Liver (tissue), 3 donors: ENCODE results near the gene GIT2.

Experiments
- CTCF ChIP-seq: fragments of 150-350 bp; IDR thresholded peaks from 2 replicates; pipeline ENCODE4 v1.5.1; 2017; ENCODE audit warnings: improper control_type of control experiment, low read depth, low read length; ENCODE audit not compliant: missing input control
- EGR1 ChIP-seq, 2 donors: IDR thresholded peaks; 2 replicates each; pipeline ENCODE4 v1.6.1; 2016 to 2018; ENCODE audit warnings: antibody characterized with exemption in 2 of 2, low read depth in 2 of 2
- GABPA ChIP-seq, 2 donors: IDR thresholded peaks in 1 of 2; conservative IDR thresholded peaks in 1 of 2; 2 replicates each; pipeline ENCODE4 v1.6.1; 2016; ENCODE audit warnings: antibody characterized with exemption in 2 of 2, mild to moderate bottlenecking in 1 of 2, moderate library complexity in 1 of 2
- HNF4A ChIP-seq, 2 donors: conservative IDR thresholded peaks; 2 replicates each; pipeline ENCODE4 v1.6.1; 2016; ENCODE audit warnings: antibody characterized with exemption in 2 of 2, mild to moderate bottlenecking in 2 of 2
- HNF4G ChIP-seq: IDR thresholded peaks from 2 replicates; pipeline ENCODE4 v1.6.1; 2016; ENCODE audit warnings: antibody characterized with exemption
- JUND ChIP-seq, 2 donors: IDR thresholded peaks; 2 replicates each; pipeline ENCODE4 v1.6.1; 2016; ENCODE audit warnings: antibody characterized with exemption in 2 of 2
- MAX ChIP-seq: IDR thresholded peaks from 2 replicates; pipeline ENCODE4 v1.6.1; 2016; ENCODE audit warnings: antibody characterized with exemption
- NR2F2 ChIP-seq: IDR thresholded peaks from 2 replicates; pipeline ENCODE4 v1.6.1; 2016; ENCODE audit warnings: antibody characterized with exemption
- RAD21 ChIP-seq, 2 donors: IDR thresholded peaks; 2 replicates each; pipeline ENCODE4 v1.6.1; 2016; ENCODE audit warnings: antibody characterized with exemption in 2 of 2, mild to moderate bottlenecking in 2 of 2
- RXRA ChIP-seq, 2 donors: IDR thresholded peaks; 2 replicates each; pipeline ENCODE4 v1.6.1; 2017 to 2018; ENCODE audit warnings: antibody characterized with exemption in 2 of 2, mild to moderate bottlenecking in 1 of 2
- SP1 ChIP-seq: IDR thresholded peaks from 2 replicates; pipeline ENCODE4 v1.6.1; 2018; ENCODE audit warnings: antibody characterized with exemption, mild to moderate bottlenecking
- TAF1 ChIP-seq: conservative IDR thresholded peaks from 2 replicates; pipeline ENCODE4 v1.6.1; 2016; ENCODE audit warnings: antibody characterized with exemption, mild to moderate bottlenecking
- YY1 ChIP-seq: IDR thresholded peaks from 2 replicates; pipeline ENCODE4 v1.6.1; 2016; ENCODE audit warnings: antibody characterized with exemption, mild to moderate bottlenecking
- TF ChIP-seq, protein P1 (sequence below): IDR thresholded peaks from 2 replicates; pipeline ENCODE4 v1.6.1; 2016; ENCODE audit warnings: antibody characterized with exemption, mild to moderate bottlenecking
- donor health status: healthy.
- donor health status: healthy.

DNA sequence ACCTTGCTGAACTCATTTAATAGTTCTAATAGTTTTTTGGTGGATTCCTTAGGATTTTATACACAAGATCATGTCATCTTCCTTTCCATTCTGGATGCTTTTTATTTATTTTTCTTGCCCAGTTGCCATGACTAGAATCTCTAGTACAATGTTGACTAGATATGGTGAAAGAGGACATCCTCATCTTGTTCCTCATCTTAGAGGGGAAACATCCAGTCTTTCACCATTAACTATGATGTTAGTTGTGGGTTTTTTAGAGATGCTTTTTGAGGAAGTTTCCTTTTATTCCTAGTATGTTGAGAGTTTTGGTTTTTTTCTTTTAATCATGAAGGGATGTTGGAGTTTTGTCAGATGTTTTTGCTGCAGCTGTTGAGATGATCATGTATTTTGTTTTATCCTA lies 11.7 kb upstream of the GIT2 start:
- TF ChIP-seq CTCF (no peak), TAF1 (no peak), RAD21 (IDR thresholded peaks at IDR 0.05) (no peak), EGR1 (IDR thresholded peaks at IDR 0.05; ENCODE audit: low read depth in 2 of 2) (no peak), MAX (no peak), SP1 (no peak), GABPA (IDR thresholded peaks at IDR 0.05 in 1 of 2, conservative IDR thresholded peaks at IDR 0.05 in 1 of 2) (no peak), HNF4G (no peak), YY1 (no peak), NR2F2 (no peak), HNF4A (conservative IDR thresholded peaks at IDR 0.05) (no peak), JUND (IDR thresholded peaks at IDR 0.05) (no peak), RXRA (IDR thresholded peaks at IDR 0.05) (no peak)
- TF ChIP-seq, protein P1, sequence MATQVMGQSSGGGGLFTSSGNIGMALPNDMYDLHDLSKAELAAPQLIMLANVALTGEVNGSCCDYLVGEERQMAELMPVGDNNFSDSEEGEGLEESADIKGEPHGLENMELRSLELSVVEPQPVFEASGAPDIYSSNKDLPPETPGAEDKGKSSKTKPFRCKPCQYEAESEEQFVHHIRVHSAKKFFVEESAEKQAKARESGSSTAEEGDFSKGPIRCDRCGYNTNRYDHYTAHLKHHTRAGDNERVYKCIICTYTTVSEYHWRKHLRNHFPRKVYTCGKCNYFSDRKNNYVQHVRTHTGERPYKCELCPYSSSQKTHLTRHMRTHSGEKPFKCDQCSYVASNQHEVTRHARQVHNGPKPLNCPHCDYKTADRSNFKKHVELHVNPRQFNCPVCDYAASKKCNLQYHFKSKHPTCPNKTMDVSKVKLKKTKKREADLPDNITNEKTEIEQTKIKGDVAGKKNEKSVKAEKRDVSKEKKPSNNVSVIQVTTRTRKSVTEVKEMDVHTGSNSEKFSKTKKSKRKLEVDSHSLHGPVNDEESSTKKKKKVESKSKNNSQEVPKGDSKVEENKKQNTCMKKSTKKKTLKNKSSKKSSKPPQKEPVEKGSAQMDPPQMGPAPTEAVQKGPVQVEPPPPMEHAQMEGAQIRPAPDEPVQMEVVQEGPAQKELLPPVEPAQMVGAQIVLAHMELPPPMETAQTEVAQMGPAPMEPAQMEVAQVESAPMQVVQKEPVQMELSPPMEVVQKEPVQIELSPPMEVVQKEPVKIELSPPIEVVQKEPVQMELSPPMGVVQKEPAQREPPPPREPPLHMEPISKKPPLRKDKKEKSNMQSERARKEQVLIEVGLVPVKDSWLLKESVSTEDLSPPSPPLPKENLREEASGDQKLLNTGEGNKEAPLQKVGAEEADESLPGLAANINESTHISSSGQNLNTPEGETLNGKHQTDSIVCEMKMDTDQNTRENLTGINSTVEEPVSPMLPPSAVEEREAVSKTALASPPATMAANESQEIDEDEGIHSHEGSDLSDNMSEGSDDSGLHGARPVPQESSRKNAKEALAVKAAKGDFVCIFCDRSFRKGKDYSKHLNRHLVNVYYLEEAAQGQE = no peak
